IPS-18c (cell line): Measurements from ENCODE around the gene FGL2.
A peak's percentile ranks its signal among the peaks of the same experiment; 100 is the strongest.
"Not testable (repeated sequence)": the region's sequence is repeated elsewhere in the genome, so short reads cannot be mapped to it uniquely, and the experiment has no call there.

Source experiments
- H3K4me3 ChIP-seq: 2 replicates; pipeline ENCODE4 v1.7.0; 2013; ENCODE audit warnings: low read depth, mild to moderate bottlenecking, low read length, moderate library complexity; ENCODE audit not compliant: insufficient read depth
- H3K9me3 ChIP-seq: one replicate; pipeline ENCODE4 v1.6.1; 2013; ENCODE audit warnings: mild to moderate bottlenecking, low read length, moderate library complexity; ENCODE audit not compliant: control insufficient read depth, insufficient read depth

The FGL2 gene, protein sequence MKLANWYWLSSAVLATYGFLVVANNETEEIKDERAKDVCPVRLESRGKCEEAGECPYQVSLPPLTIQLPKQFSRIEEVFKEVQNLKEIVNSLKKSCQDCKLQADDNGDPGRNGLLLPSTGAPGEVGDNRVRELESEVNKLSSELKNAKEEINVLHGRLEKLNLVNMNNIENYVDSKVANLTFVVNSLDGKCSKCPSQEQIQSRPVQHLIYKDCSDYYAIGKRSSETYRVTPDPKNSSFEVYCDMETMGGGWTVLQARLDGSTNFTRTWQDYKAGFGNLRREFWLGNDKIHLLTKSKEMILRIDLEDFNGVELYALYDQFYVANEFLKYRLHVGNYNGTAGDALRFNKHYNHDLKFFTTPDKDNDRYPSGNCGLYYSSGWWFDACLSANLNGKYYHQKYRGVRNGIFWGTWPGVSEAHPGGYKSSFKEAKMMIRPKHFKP

DNA sequence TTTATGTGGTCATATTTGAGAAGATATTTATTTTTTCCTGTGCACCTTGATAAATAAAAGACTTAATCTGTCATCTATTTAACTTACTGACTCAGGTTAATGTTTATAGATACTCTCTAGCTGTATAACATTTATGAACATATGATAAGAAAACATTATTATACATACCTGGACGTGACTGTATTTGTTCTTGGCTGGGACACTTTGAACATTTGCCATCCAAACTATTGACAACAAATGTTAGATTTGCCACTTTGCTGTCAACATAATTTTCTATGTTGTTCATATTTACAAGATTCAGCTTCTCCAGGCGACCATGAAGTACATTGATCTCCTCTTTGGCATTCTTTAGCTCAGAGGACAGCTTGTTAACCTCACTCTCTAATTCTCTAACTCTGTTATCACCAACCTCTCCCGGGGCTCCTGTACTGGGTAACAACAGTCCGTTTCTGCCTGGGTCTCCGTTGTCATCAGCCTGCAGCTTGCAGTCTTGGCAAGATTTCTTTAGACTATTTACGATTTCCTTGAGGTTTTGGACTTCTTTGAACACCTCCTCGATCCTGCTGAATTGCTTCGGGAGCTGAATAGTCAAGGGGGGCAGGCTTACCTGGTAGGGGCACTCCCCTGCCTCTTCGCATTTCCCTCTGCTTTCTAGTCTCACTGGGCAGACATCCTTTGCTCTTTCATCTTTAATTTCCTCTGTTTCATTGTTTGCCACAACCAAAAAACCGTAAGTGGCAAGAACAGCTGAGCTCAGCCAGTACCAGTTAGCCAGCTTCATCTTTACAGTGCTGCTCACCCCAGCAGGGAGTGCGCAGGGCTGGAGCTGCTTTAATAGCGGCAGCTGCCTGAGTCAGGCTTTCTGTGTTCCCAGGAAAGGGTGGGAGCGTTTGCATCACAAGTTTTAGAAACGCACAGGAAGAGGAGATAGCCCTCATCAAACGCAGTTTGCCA is at the start of gene FGL2:
Gene FGL2, minus strand, starts transcription at position 807 of the 954 bp plus-strand sequence. Its CDS starts 26 bp downstream, at position 781.
- H3K9me3 ChIP-seq: no peaks in the 10 kb centered on the region
- H3K4me3 ChIP-seq: peak within 1 kb of the TSS; percentile 29; the same call in 1 of the 2 replicates

DNA sequence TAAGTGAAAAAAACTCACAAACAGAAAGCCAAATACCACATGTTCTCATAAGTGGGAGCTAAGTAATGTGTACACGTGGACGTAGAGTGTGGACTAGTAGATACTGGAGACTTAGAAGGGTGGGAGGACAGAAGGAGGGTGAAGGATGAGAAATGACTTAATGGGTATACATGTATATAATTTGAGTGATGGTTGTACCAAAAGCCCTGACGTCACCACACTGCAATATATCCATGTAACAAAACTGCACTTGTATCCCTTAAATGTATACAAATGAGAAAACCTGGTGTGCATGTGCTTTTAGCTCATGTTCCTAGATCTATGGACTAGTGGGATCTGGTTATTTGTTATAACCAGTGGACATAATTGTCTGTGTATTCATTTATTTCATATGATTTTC is 48.5 kb upstream of the FGL2 start:
- no peak overlapping the region for H3K4me3 ChIP-seq
- H3K9me3 ChIP-seq: no peaks in the 10 kb centered on the region

DNA sequence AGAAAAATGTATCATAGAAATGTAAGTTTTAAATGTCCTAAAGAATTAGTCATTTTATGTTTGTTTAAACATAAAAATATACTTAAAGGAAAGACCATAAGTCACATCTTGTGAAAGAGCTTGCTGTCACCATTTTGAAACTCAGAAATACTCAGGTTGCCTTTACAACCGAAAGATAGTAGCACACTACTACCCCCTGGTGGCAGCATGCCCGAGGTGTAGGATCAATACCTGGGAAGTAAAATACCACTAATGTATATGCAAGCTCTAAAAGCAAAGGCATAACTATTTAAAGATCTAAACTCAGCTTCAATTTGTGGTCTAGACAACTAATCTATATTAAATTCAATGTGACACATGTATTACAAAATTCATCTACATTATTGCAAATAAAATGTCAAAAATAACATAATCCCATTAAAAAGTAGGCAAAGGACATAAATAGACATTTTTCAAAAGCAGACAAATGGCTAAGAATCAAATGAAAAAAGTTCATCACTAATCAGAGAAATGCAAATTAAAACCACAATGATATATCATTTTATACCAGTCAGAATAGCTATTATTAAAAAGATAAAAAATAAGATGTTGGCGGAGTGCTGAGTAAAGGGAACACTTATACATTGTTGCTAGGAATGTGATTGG is 47.7 kb upstream of the FGL2 start:
- H3K9me3 ChIP-seq: no peaks in the 10 kb centered on the region
- H3K4me3 ChIP-seq: no peak overlapping the region

DNA sequence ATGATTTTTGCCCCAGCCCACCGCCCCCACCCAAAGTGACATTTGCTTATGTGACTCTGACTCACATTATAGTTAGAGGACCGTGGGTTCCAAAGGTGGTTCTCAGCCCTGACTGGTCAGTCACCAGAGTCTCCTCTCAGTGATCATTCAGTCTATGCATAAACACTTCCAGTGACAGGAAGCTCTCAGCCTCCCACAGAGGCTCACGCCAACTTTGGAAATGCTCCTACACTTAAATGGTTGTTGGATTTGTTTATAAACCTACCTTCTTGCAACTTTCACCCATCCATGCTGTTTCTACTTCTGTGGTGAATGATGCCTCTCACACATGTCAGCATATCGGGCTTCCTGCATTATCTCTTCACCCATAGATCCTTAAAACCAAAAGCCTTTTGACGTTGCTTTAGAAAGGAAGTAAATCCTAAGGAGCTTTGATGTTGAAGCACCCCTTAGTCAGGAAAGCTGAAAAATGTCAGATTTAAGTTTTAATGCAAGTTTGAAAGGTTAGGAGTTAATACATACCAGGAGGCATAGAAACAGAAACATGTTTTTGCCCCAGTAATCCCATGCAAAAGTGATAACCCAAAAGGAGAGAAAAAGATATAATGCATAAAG is 46.5 kb upstream of the FGL2 start:
- no peaks in the 10 kb centered on the region for H3K9me3 ChIP-seq
- H3K4me3 ChIP-seq: no peak overlapping the region

DNA sequence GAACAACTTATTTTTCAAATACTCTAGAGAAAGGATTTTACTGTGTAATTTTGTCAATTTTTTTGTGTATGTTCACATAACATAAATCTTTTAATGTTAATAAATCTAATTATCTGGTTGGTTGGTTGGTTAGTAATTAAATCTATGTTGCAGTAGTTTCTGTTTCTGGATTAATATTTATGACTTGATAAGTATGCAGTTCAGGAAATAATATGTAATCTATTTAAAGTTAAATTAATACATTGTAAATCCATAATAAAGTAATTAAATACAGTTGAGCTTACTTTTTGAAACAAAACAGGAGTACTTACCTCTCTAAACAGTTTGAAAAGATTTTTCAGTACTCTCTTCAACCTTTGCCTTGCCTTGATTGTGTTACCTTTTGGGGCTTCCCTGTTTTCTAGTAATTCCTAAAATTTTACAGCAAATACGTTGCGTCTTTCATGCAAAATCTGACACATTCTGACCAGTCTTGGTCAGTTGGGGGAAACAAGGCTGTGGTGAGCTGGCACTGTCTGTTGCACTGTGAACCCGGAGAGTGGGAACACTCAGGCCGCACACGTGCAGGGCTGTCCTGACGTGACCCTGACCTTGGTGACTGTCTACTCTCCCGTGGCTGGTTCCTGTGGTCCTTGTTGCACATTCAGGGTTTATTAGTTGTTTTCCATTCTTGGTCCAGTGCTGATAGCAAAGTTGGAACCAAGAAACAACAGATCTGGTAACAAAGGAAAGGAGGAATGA is 45.6 kb upstream of the FGL2 start:
- Histone ChIP-seq H3K4me3 (no peak overlapping the region), H3K9me3 (no peaks in the 10 kb centered on the region)

DNA sequence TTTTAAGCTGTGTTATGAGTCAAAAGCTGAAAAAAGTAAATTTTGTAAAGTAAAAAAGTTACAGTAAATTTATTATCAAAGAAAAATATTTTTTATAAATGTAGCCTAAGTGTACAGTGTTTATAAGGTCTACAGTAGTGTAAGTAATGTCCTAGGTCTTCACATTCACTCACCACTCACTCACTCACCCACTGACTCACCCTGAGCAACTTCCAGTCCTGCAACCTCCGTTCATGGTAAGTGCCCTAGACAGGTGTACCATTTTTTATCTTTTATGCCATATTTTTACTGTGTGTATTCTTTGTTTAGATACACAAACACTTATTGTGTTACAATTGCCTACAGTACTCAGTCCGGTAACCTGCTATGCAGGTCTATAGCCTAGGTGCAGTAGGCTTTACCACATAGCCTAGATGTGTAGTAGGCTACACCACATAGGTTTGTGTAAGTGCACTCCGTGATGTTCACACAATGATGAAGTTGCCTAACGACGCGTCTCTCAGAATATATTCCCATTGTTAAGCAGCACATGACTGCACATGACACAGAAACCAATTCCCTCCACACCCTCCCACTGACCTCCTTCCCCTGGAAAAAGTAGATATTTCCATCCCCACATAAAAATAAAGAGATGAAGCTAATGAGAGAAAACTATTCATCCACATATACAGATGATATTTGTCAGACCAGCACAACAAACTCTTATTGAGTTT is 44.8 kb upstream of the FGL2 start:
- H3K4me3 ChIP-seq: no peak overlapping the region
- no peaks in the 10 kb centered on the region for H3K9me3 ChIP-seq

DNA sequence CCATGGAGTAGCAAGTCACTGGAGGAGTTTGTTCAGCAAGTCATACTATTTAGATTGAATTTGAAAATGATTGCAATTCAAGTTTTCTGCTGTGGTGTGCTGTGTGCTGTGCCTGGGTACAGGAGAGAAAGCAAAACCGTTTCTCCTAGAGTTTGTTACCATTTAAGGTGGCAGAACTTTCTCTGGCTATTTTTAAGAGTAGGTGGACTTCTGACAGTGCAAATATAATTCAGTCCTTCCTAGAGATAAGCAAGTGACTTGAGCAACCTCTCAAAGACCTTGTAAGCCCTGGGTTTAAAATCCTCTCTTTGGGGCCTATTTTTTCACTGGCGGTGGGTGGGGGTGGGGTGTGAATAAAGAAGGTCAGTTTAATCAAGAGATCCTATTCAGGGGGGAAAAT is 42.9 kb upstream of the FGL2 start:
- no peaks in the 10 kb centered on the region for H3K9me3 ChIP-seq
- no peak overlapping the region for H3K4me3 ChIP-seq

DNA sequence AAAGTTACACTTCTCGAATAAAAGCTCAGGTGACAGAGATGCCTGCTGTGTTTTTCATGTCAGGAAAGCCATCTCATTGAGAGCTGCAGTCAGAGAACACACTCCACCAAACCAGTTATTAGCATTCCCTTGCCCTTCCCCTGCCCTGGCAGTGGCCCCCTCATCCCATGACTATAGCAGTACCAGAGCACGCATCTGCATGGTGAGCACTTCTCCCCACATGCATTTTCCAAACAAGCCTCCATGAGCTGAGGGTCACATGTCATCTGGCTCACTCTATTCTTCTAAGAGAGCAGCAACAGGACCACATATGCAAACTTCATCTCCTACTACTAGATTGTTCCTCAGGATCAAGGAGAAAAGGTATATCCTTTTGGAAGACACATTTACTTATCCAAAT is 42.4 kb upstream of the FGL2 start:
- no peak overlapping the region for H3K4me3 ChIP-seq

DNA sequence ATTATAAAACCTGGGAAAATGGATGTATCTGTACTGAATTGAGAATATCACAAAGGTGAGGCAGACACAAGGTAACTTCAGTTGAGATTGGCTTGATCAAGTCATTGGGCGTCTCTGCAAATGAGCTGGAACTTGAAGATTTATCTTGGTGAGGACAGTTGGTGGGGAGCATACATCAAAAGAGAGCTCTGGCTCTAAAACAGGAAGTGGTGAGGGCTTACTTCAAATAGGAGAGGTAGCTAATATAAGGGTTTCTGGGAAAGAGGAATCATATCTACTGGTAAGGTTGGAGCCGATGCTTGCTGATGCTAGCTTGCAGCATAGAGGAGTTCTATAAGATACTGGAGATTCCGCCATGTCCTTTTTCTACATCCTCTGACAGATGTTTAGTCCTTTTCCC is 39.9 kb upstream of the FGL2 start:
- Histone ChIP-seq H3K9me3 (no peaks in the 10 kb centered on the region), H3K4me3 (no peak overlapping the region)

More for the DNA sequence above, 42.4 kb upstream of the FGL2 start:
- no peaks in the 10 kb centered on the region for H3K9me3 ChIP-seq

DNA sequence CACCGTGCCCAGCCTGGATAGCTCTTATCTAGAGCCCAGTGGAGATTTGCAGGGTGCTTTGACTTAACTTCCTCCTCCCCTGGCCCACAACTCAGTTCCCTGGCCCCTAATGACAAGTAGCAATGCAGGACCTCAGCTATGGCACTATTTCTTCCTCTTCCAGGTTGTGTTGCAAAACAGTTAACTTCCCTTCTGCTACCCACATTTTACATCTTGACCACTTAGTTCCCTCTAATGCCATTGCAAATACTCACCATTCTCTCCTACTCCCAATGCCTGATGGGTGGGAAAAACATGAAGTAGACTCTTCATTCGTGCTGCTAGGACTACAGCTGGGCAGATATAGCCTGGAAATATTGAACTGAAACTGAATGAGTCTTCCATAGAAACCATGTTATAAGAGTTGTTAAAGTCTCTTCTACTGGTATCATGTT is 39.1 kb upstream of the FGL2 start:
- H3K9me3 ChIP-seq: no peaks in the 10 kb centered on the region
- no peak overlapping the region; the same call in 1 of the 2 replicates for H3K4me3 ChIP-seq

DNA sequence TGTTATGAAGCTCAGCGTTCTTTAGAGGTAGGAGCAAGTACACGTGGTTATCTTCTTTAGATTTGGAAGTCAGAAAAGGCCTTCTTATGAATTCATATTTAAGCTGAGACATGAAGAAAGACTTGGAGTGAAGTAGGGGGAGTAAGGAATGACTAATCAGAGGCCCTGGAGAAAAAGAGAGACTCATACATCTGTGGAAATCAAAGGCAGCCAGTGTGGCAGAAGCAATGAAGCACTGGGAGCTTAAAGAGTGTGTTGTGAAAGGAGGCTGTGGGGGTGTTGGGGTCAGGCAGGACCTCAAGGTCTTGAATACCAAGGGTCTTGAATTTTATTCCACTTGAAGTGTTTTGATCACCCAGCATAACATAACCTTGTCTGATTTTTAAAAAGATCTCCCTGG is 35.7 kb upstream of the FGL2 start:
- no peaks in the 10 kb centered on the region for H3K9me3 ChIP-seq
- no peak overlapping the region for H3K4me3 ChIP-seq

DNA sequence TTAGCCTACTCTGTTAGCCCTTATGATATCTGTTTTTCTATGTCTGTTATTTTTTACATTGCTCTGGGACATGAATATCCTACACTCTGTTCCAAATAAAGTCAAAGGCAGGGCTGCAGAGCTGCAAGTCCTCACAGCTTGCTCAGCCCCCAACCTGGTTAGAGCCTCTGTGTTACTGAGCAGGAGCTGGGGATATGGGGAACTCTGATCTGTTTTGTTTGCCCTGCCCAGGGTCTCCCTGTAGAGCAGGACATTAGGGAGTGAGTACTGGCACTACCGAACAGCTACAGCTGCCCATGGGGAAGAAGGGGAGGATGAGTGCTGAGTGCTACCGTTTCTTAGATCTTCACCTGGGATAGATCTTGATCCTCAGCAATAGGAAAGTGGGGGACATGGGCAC is 32.8 kb upstream of the FGL2 start:
- no peak overlapping the region for H3K4me3 ChIP-seq

DNA sequence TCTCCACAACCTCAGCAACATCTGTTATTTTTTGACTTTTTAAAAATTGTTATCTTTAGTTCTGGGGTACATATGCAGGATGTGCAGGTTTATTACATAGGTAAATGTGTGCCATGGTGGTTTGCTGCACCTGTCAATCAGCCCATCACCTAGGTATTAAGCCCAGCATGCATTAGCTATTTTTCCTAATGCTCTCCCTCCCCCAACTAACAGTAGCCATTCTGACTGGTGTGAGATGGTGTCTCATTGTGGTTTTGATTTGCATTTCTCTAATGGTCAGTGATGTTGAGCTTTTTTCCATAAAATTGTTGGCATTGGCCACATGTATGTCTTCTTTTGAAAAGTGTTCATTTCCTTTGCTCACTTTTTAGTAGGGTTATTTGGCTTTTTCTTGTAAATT is 29.2 kb upstream of the FGL2 start:
- not testable (repeated sequence) for H3K9me3 ChIP-seq, H3K4me3 ChIP-seq

More for the DNA sequence above, 32.8 kb upstream of the FGL2 start:
- no peaks in the 10 kb centered on the region for H3K9me3 ChIP-seq

DNA sequence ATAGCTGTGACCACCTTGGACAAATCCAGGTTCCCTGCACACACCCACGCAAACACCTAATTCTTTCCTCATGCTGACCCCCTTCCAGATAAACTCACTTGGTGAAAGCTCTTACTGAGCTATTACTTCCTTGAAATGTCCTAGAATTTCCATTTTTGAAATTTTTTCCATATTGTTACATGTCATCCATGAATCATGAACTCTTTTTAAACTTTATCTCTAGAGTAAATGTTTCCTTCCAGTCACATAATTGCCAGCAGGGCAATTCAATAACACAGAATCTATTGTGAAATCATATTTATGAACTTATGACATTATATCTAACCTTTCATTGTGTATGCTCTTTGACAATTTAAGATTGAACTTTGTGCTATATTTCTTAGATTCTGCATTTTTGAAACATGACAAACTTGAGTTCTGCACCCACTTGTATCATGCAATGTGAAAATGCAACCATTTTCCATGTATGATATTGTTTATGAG is 26.8 kb upstream of the FGL2 start:
- Histone ChIP-seq H3K4me3 (no peak overlapping the region), H3K9me3 (no peaks in the 10 kb centered on the region)

DNA sequence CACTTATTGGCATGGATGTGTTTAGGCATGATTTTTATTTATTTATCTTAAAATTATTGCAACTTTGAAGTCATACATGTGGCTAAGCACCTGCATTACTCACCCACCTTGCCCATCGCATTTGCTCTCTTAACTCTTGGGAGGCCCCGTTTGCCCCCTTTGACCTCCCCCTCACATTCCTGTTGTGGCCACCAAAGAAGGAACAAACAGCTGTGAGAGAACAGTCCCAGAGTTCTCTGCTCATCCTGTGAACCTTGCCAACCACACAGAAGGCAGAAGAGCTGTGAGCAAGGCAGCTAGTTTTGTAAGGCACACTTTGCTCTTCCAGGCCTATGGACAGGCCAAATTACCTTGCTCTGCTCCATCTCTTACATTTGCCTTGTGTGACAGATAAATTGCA is 23.6 kb upstream of the FGL2 start:
- Histone ChIP-seq H3K9me3 (peaks cover 8% of the 10 kb centered on the region), H3K4me3 (no peak overlapping the region)

DNA sequence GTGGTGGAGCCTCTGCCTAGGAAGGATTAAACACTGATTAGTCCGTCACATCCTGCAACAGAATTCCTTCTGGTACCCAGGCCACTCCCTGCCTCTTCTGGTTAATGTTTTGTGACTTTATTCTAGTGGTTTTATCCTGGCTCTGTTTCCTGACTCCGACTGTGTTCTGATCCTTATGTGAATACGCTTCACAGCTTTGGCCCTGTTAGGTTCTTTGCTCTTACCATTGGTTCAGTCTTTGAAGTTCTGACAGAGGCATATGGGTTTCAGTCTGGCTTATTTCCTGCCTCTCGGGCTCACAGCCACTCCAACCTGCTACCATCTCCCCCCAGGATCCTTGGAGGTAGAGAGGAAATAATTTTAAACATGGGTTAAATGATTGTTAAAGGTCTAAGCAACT is 23.2 kb upstream of the FGL2 start:
- Histone ChIP-seq H3K4me3 (no peak overlapping the region), H3K9me3 (peaks cover 8% of the 10 kb centered on the region)
